Activated naive CD8-positive, alpha-beta T cell treated with anti-CD3 and anti-CD28 coated beads for 36 hours (primary cell): ENCODE measurements around the gene HOOK2. TPM values are rescaled to one million over a fixed set of nuclear protein-coding genes. Genes with fewer than 3 reads are reported as not detected.
"Not testable (repeated sequence)": the region's sequence is repeated elsewhere in the genome, so short reads cannot be mapped to it uniquely, and the experiment has no call there.

Source experiments
- DNase-seq: peaks from one replicate; pipeline ENCODE4 v3.0.0; 2021
- H3K27ac Mint-ChIP-seq: one replicate; pipeline ENCODE4 v1.8.0; 2022; ENCODE audit warnings: mild to moderate bottlenecking, moderate library complexity, mixed read lengths
- H3K27me3 Mint-ChIP-seq: one replicate; pipeline ENCODE4 v1.8.0; 2022; ENCODE audit warnings: mild to moderate bottlenecking, mixed read lengths
- H3K36me3 Mint-ChIP-seq: one replicate; pipeline ENCODE4 v1.8.0; 2021; ENCODE audit warnings: mild to moderate bottlenecking, mixed read lengths
- H3K4me1 Mint-ChIP-seq: one replicate; pipeline ENCODE4 v1.8.0; 2021; ENCODE audit warnings: mixed read lengths
- H3K4me3 Mint-ChIP-seq: one replicate; pipeline ENCODE4 v1.8.0; 2022; ENCODE audit warnings: mild to moderate bottlenecking, moderate library complexity, mixed read lengths
- H3K9me3 Mint-ChIP-seq: one replicate; pipeline ENCODE4 v1.8.0; 2022; ENCODE audit warnings: mixed read lengths
- total RNA-seq, 2 experiments: library from RNA; stranded (reverse); gene quantifications; one replicate each; pipeline ENCODE4 v1.2.3, GENCODE V29; 2021

HOOK2 gene, protein sequence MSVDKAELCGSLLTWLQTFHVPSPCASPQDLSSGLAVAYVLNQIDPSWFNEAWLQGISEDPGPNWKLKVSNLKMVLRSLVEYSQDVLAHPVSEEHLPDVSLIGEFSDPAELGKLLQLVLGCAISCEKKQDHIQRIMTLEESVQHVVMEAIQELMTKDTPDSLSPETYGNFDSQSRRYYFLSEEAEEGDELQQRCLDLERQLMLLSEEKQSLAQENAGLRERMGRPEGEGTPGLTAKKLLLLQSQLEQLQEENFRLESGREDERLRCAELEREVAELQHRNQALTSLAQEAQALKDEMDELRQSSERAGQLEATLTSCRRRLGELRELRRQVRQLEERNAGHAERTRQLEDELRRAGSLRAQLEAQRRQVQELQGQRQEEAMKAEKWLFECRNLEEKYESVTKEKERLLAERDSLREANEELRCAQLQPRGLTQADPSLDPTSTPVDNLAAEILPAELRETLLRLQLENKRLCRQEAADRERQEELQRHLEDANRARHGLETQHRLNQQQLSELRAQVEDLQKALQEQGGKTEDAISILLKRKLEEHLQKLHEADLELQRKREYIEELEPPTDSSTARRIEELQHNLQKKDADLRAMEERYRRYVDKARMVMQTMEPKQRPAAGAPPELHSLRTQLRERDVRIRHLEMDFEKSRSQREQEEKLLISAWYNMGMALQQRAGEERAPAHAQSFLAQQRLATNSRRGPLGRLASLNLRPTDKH
- 10 to 100 TPM; 13.0 to 13.8 TPM for total RNA-seq

DNA sequence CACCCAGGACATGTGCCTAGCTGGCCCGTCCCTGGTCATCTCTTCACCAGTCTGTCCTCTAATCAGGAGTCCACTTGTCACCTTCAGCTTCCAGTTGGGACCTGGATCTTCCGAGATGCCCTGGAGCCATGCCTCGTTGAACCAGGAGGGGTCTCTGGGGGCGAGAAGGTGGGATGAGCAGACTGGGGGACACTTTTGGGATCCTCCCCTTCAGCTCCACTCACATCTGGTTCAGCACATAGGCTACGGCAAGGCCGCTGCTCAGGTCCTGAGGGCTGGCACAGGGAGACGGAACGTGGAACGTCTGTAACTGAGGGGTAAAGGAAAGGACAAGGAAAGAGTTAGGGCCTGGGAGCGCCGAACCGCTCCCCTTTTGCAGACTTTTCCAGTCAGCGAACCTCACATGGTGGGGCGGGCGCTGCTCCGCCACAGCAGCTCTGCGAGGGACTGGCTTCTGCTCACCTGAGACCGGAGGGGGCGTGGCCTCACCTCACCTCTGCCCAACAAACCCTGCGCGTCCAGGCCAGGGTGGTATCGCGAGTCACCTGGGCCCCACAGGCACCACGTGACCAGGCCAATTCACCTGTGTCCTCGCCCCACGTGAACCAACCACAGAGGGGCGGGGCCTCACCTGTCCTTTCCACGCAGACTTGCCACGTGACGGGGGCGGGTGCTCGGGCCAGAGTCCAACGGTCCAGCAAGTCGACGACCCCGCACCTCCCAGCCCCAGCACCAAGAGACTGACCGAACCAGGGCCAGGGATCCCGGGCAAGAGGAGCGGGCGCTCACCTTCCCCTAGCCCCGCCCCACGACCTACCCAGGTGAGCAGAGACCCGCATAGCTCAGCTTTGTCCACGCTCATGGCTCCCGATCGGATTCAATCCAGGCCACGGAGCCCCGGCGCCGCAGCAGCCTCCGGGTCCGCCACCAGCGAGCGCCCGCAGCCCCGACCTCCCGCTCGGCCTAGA, at the start of gene HOOK2:
TSS of gene HOOK2 (minus strand) at position 965 of the 968 bp plus-strand sequence. CDS start at position 862, 103 bp downstream.
- Mint-ChIP-seq H3K4me3 (peak within 1 kb of the TSS; percentile 73), H3K27ac (peak within 1 kb of the TSS; percentile 79), H3K9me3 (no peaks in the 10 kb centered on the region), H3K27me3 (no peaks in the 10 kb centered on the region), H3K36me3 (no peaks in the 10 kb centered on the region), H3K4me1 (peaks cover 19% of the 10 kb centered on the region)
- peak; percentile 31 for DNase-seq

DNA sequence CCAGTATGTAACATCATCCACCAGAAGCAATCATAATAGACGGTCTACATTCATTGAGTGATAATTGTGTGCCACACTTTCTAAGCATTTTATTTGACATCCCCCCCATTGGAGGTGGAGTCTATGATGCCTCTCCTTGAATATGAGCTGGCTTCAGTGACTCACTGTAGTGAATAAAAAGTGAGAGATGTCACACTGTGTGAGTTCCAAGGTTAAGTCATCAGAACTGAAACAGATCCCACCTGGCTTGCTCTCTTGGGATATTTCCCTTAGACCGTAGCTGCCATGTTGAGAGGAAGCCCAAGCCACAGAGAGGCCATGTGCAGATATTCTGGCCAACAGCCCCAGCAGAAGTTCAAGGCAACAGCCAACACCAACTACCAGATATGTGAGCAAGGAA, 46.4 kb upstream of the HOOK2 start:
- Mint-ChIP-seq H3K4me1 (peaks cover 8% of the 10 kb centered on the region), H3K9me3 (peaks cover 3% of the 10 kb centered on the region), H3K36me3 (peaks cover 5% of the 10 kb centered on the region), H3K27me3 (peaks cover 20% of the 10 kb centered on the region), H3K27ac (no peak overlapping the region), H3K4me3 (no peak overlapping the region)
- DNase-seq, result no peak

GRCh38 chr19:12817810-12818209, 42.5 kb upstream of the HOOK2 start:
- not testable (repeated sequence) for H3K9me3 Mint-ChIP-seq, H3K4me3 Mint-ChIP-seq, DNase-seq, H3K27ac Mint-ChIP-seq, H3K4me1 Mint-ChIP-seq, H3K27me3 Mint-ChIP-seq
- H3K36me3 Mint-ChIP-seq, result peaks cover 14% of the 10 kb centered on the region

DNA sequence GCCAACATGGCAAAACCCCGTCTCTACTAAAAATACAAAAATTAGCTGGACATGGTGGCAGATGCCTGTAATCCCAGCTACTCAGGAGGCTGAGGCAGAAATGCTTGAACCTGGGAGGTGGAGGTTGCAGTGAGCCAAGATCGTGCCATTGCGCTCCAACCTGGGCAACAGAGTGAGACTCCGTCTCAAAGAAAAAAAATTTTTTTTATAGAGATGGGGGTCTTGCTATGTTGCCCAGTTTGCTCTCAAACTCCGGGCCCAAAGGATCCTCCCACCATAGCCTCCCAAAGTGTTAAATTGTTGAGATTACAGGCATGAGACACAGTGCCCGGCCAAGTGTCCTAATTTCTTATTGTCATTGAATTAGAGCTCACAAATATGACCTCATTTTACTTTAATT, 41.8 kb upstream of the HOOK2 start:
- not testable (repeated sequence) for H3K4me1 Mint-ChIP-seq, H3K27me3 Mint-ChIP-seq, DNase-seq, H3K9me3 Mint-ChIP-seq, H3K27ac Mint-ChIP-seq, H3K4me3 Mint-ChIP-seq
- peaks cover 15% of the 10 kb centered on the region for H3K36me3 Mint-ChIP-seq

DNA sequence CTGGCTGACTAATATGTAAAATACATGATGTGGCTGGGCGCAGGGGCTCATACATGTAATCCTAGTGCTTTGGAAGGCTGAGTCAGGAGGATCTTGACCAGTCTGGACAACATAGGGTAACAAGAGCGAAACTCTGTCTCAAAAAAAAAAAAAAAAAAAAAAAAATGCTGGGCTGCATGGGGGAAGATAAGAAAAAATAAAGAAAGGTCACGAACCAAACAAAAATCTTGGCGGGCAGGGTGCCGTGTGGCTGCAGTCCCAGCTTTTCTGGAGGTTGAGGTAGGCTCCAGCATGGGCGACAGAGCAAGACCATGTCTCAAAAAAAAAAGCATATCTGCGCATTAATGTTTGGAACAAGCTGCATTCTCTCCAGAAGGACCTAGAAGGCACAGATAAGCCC, 39.7 kb upstream of the HOOK2 start:
- no peak overlapping the region for H3K4me3 Mint-ChIP-seq
- H3K27ac Mint-ChIP-seq, result no peak overlapping the region
- no peaks in the 10 kb centered on the region for H3K4me1 Mint-ChIP-seq
- H3K36me3 Mint-ChIP-seq, result peaks cover 11% of the 10 kb centered on the region
- DNase-seq, result no peak
- H3K27me3 Mint-ChIP-seq, result no peaks in the 10 kb centered on the region
- H3K9me3 Mint-ChIP-seq, result no peaks in the 10 kb centered on the region

DNA sequence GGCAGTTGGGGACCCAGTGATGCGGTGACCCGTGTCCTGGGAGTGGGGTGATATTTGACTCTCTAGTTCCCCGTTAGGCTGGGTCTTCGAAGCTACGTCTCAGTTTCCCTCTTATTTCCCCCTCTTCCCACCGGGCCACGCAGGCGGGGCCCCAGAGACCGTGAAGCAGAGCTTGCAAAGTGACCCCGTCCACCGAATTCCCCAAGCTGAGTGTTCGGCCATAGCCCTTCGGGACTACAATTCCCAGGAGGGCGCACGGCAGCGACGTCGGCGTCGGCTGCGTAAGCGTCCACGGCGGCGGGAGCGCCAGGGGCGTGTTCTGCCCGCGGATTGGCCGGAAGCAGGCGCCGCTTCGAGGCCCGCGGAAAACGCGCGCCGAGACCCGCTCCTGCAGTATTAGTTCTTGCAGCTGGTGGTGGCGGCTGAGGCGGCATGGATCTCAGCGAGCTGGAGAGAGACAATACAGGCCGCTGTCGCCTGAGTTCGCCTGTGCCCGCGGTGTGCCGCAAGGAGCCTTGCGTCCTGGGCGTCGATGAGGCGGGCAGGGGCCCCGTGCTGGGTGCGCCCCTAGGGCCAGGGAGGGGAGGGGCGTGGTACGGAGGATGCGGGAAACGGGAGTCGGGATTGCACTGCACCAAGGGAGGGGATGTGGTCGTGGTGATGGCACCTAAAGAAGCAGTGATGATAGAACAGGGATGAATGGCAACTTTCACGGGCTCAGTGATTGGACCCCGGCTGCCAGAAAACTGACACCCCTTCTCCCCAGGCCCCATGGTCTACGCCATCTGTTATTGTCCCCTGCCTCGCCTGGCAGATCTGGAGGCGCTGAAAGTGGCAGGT, 31.1 kb upstream of the HOOK2 start, which contains the start of gene RNASEH2A:
TSS of gene RNASEH2A (plus strand) at position 343 of the 840 bp plus-strand sequence. CDS start at position 433, 90 bp downstream.
- DNase-seq, result peak; percentile 92
- Mint-ChIP-seq H3K27ac (peak within 1 kb of the TSS; percentile 87), H3K36me3 (peaks cover 11% of the 10 kb centered on the region), H3K27me3 (no peaks in the 10 kb centered on the region), H3K4me1 (peaks cover 11% of the 10 kb centered on the region), H3K9me3 (no peaks in the 10 kb centered on the region), H3K4me3 (peak within 1 kb of the TSS; percentile 94)

DNA sequence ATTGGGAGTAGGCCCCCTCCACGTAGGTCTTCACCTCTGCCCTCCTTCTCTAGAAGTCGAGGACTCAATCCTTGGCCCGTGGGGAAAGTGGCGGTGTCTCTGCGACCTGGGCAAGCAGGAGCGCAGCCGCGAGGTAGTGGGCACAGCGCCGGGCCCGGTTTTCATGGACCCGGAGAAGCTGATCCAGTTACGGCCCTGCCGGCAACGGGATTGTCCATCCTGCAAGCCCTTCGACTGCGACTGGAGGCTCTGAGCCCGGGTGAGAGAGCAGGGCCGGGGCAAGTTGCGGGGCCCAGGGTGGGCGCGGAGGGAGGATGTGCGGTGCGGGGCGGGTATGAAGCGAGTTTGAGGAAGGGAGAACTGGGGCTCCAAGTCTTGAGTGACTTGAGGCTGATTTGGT, 28.7 kb upstream of the HOOK2 start:
- Mint-ChIP-seq H3K27me3 (no peaks in the 10 kb centered on the region), H3K4me3 (no peak overlapping the region), H3K27ac (no peak overlapping the region), H3K36me3 (peaks cover 19% of the 10 kb centered on the region), H3K4me1 (peaks cover 18% of the 10 kb centered on the region), H3K9me3 (no peaks in the 10 kb centered on the region)
- no peak for DNase-seq

DNA sequence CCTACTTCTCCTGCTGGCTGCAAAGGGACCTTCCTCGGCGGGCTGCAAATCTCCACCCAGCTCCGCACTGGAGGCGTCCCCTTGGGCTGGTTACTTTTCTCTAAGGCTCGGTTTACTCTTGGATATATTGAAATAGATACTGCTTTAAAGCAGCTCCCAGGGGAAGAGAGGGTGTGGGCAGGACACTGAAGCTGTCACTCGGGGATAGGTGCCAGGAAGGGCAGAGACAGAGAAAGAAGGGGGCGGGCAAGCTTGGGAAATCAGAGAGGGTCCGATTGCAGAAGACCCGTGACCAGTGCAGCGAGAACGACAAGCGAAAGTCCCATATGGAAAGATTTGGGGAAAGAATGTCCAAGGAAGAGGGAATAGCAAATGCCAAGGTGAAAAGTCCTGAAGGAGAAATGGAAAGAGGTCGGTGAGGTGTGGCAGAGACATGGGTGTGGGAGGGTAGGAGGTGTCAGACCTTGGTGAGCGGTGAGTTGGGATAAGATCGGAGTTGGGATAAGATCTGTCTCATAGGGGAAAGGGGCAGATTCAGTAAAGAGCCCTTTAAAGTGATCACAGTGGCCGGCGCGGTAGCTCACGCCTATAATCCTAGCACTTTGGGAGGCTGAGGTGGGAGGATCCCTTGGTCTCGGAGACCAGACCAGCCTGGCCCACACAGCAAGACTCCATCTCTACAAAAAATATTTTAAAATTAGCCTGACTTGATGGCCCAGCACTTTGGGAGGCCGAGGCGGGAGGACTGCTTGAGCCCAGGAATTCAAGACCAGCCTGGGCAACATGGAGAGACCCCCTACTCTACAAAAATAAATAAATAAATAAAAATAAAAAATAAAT, 27.1 kb upstream of the HOOK2 start:
- Mint-ChIP-seq H3K27me3 (no peaks in the 10 kb centered on the region), H3K4me3 (peak overlapping the region; percentile 91), H3K4me1 (peaks cover 18% of the 10 kb centered on the region), H3K9me3 (no peaks in the 10 kb centered on the region), H3K36me3 (peaks cover 14% of the 10 kb centered on the region), H3K27ac (no peak overlapping the region)
- DNase-seq, result no peak

DNA sequence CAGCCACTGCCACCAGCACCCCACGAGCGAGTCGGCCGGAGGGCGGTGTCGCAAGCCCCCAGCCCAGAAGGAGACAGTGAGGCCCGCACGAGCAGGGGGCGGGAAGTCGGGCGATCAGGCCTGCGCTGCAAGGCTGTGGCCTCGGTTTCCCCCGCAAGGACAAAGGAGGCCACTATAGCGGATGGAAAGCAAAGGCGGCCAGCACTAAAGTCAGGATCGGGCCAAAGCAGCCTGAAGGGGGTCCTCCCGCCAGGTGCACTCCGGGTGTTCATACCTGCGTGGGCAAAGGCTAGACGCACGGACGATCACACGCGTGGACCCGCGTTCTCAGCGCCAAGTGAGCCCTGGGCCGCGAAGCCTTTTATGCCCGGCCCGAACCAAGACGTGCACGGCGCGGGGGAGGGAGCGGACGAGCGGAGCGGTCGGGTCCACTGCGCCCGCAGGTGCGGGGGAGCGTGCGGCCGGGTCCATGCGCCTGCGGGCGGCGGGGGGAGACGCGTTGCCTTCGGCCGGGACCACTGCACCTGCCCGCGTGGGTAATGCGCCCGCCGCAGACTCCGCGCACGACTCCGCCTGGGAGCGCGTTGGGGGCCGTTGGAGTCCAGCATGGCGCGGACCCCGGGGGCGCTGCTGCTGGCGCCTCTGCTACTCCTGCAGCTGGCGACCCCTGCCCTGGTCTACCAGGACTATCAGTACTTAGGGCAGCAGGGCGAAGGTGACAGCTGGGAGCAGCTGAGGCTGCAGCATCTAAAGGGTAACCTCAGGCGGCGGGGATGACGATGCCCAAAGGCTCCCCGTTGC, 26.3 kb upstream of the HOOK2 start, which contains the start of the genes PRDX2 and THSD8:
TSS of gene PRDX2 (minus strand) at position 335 of the 801 bp plus-strand sequence. CDS start 539 bp downstream, outside the sequence.
TSS of gene THSD8 (plus strand) at position 604 of the 801 bp plus-strand sequence. CDS start at position 607, 3 bp downstream.
- Mint-ChIP-seq H3K27ac (peak within 1 kb of the TSS; percentile 83), H3K9me3 (no peaks in the 10 kb centered on the region), H3K4me1 (peaks cover 18% of the 10 kb centered on the region), H3K36me3 (peaks cover 14% of the 10 kb centered on the region), H3K27me3 (no peaks in the 10 kb centered on the region), H3K4me3 (peak within 1 kb of the TSS; percentile 91)
- peak; percentile 81 for DNase-seq

- peaks cover 11% of the 10 kb centered on the region for H3K36me3 Mint-ChIP-seq
- H3K27ac Mint-ChIP-seq, result peak overlapping the region; percentile 83
- H3K4me1 Mint-ChIP-seq, result peaks cover 22% of the 10 kb centered on the region
- H3K27me3 Mint-ChIP-seq, result no peaks in the 10 kb centered on the region
- H3K9me3 Mint-ChIP-seq, result no peaks in the 10 kb centered on the region
- DNase-seq, result peak; percentile 41
- H3K4me3 Mint-ChIP-seq, result peak overlapping the region; percentile 91
Measured at GRCh38 chr19:12800923-12801465, 25.6 kb upstream of the HOOK2 start.

DNA sequence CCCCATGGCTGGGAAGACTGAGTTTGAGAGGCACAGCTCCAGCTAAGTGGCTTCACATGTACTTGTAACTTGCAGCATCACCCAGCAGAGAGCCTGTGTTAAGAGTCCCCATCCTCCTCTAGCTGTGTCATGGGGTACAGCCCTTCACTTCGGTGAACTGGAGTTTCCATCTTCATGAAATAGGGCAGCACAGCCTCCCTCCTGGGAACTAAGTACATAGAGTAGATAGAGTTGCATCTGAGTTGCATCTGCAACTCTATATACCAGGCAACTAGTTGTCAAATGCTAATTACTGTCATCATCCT, 25.1 kb upstream of the HOOK2 start:
- H3K4me3 Mint-ChIP-seq, result peak overlapping the region; percentile 91
- no peak for DNase-seq
- H3K9me3 Mint-ChIP-seq, result no peaks in the 10 kb centered on the region
- H3K36me3 Mint-ChIP-seq, result peaks cover 11% of the 10 kb centered on the region
- no peak overlapping the region for H3K27ac Mint-ChIP-seq
- H3K27me3 Mint-ChIP-seq, result no peaks in the 10 kb centered on the region
- H3K4me1 Mint-ChIP-seq, result peaks cover 25% of the 10 kb centered on the region

DNA sequence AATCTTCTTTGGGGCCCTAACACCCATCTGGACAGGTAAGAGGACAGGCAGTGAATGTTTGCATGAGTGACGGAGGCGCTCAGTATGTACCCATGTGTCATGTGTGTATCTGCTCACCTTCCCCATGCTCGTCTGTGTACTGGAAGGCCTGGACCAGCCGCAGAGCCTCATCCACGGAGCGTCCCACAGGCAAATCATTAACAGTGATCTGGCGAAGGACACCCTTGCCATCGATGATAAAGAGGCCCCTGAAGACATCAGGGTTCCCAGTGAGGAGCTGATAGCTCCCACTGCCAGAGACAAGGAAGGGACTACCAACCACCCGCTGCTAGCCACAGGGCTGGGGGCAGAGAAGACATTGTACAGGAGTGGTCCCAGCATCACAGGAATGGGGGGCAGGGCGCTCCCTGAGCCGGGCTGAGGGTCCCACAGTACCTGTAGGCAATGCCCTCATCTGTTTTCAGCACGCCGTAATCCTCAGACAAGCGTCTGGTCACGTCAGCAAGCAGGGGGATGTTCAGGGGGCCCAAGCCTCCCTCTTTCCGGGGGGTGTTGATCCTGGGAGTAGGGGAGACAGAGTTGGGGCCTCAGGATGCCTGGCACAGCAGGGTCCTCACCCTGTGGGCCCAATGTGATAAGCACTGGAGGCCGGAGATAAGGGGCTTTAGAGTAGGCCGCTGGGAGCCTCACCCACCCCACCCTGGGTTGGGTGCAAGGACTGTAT, 24.6 kb upstream of the HOOK2 start:
- H3K36me3 Mint-ChIP-seq, result peaks cover 11% of the 10 kb centered on the region
- no peak for DNase-seq
- H3K27me3 Mint-ChIP-seq, result no peaks in the 10 kb centered on the region
- H3K4me3 Mint-ChIP-seq, result peak overlapping the region; percentile 91
- peaks cover 27% of the 10 kb centered on the region for H3K4me1 Mint-ChIP-seq
- no peaks in the 10 kb centered on the region for H3K9me3 Mint-ChIP-seq
- no peak overlapping the region for H3K27ac Mint-ChIP-seq
